Fibroblast of lung (primary cell): ENCODE measurements around the gene CEP128.

ENCODE experiments used
- EZH2 ChIP-seq: IDR thresholded peaks from 2 replicates; pipeline ENCODE4 v1.5.1; 2012; ENCODE audit warnings: low read length, control low read depth, mild to moderate bottlenecking; ENCODE audit errors: missing control alignments
- TF ChIP-seq, protein P1 (sequence below), 2 donors: IDR thresholded peaks in 1 of 2; conservative IDR thresholded peaks in 1 of 2; 1 replicate in 1 of 2; 2 replicates in 1 of 2; pipeline ENCODE4 v1.5.1; 2011 to 2012; ENCODE audit warnings: low read length in 2 of 2, control low read depth in 1 of 2, inconsistent platforms in 1 of 2, low read depth in 1 of 2, mild to moderate bottlenecking in 1 of 2

DNA sequence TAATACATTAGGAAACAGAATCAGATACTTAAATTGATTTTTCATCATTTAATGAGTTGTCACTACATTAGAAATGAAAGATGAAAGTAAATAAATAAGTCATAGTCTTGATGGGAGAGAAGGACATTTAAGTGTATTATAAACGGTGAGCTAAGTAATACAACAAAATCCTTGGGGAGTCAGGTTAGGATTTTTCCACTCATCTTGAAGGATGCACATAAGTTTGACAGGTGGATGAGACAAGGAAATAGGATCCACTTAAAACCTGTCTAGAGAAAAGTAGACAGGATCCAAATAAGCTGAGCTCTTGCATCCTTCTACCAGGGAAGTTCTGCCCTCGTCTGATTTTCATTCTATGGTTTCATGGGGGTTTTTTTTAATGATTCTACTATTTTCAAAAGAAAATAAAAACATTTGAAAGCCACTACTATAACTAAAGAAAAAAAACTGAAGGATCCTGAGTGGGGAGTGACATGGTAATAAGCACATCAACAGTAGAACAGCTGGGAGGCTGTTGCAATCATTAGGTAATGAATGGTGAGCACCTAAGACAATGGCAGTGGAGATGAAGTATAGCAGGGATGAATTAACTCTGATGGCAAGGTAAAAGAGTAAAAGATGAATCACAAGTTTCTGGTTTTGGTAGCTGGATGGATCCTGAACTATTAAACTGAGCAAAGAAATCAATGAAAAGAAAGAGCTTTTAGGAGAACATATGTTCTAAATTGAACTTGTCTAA lies 17.0 kb downstream of the CEP128 start:
- TF ChIP-seq, protein P1, sequence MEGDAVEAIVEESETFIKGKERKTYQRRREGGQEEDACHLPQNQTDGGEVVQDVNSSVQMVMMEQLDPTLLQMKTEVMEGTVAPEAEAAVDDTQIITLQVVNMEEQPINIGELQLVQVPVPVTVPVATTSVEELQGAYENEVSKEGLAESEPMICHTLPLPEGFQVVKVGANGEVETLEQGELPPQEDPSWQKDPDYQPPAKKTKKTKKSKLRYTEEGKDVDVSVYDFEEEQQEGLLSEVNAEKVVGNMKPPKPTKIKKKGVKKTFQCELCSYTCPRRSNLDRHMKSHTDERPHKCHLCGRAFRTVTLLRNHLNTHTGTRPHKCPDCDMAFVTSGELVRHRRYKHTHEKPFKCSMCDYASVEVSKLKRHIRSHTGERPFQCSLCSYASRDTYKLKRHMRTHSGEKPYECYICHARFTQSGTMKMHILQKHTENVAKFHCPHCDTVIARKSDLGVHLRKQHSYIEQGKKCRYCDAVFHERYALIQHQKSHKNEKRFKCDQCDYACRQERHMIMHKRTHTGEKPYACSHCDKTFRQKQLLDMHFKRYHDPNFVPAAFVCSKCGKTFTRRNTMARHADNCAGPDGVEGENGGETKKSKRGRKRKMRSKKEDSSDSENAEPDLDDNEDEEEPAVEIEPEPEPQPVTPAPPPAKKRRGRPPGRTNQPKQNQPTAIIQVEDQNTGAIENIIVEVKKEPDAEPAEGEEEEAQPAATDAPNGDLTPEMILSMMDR (conservative IDR thresholded peaks at IDR 0.05 in 1 of 2, IDR thresholded peaks at IDR 0.05 in 1 of 2; ENCODE audit: low read depth in 1 of 2, low read length in 2 of 2): no peak
- no peak for TF ChIP-seq EZH2
